GM18909 (cell line): Measurements from ENCODE around the gene GOLGA6L7.
A peak's percentile ranks its signal among the peaks of the same experiment; 100 is the strongest.
"Not testable (repeated sequence)": the region's sequence is repeated elsewhere in the genome, so short reads cannot be mapped to it uniquely, and the experiment has no call there.

Experiments used
- ATAC-seq: cut with Tn5 transposase; IDR thresholded peaks from one replicate; pipeline ENCODE4 v1.9.1; 2021; ENCODE audit warnings: mild to moderate bottlenecking; ENCODE audit not compliant: unreplicated experiment, poor library complexity

Gene GOLGA6L7

GRCh38 chr15:28847959-28848358, 485 bp downstream of the GOLGA6L7 start:
- ATAC-seq = not testable (repeated sequence)

GRCh38 chr15:28847247-28847646, 1.2 kb downstream of the GOLGA6L7 start:
- ATAC-seq = peak; percentile 100

- not testable (repeated sequence) for ATAC-seq
Measured at GRCh38 chr15:28844147-28844546, 4.3 kb downstream of the GOLGA6L7 start.

GRCh38 chr15:28843520-28843919, 4.9 kb downstream of the GOLGA6L7 start:
- not testable (repeated sequence) for ATAC-seq

GRCh38 chr15:28842210-28842609, 6.2 kb downstream of the GOLGA6L7 start:
- not testable (repeated sequence) for ATAC-seq

GRCh38 chr15:28840285-28840684, 8.2 kb downstream of the GOLGA6L7 start:
- ATAC-seq = not testable (repeated sequence)

GRCh38 chr15:28834957-28835585, 13.4 kb downstream of the GOLGA6L7 start:
- ATAC-seq = not testable (repeated sequence)

- ATAC-seq = not testable (repeated sequence)
Measured at GRCh38 chr15:28831897-28832587, 16.4 kb downstream of the GOLGA6L7 start.

- ATAC-seq = not testable (repeated sequence)
Measured at GRCh38 chr15:28821420-28821819, 27.0 kb downstream of the GOLGA6L7 start.

GRCh38 chr15:28819930-28820295, 28.5 kb downstream of the GOLGA6L7 start:
- not testable (repeated sequence) for ATAC-seq

GRCh38 chr15:28819019-28819929, 29.2 kb downstream of the GOLGA6L7 start:
- not testable (repeated sequence) for ATAC-seq

GRCh38 chr15:28818168-28818567, 30.3 kb downstream of the GOLGA6L7 start:
- not testable (repeated sequence) for ATAC-seq

GRCh38 chr15:28814059-28814458, 34.4 kb downstream of the GOLGA6L7 start:
- ATAC-seq = not testable (repeated sequence)

GRCh38 chr15:28813392-28813791, 35.1 kb downstream of the GOLGA6L7 start:
- ATAC-seq = not testable (repeated sequence)

GRCh38 chr15:28811852-28812550, 36.4 kb downstream of the GOLGA6L7 start:
- not testable (repeated sequence) for ATAC-seq

GRCh38 chr15:28810444-28810843, 38.0 kb downstream of the GOLGA6L7 start:
- ATAC-seq = not testable (repeated sequence)

- not testable (repeated sequence) for ATAC-seq
Measured at GRCh38 chr15:28808136-28808535, 40.3 kb downstream of the GOLGA6L7 start.

GRCh38 chr15:28800366-28800765, 48.1 kb downstream of the GOLGA6L7 start:
- ATAC-seq = not testable (repeated sequence)

GRCh38 chr15:28798234-28798633, 50.2 kb downstream of the GOLGA6L7 start:
- not testable (repeated sequence) for ATAC-seq

- ATAC-seq = not testable (repeated sequence)
Measured at GRCh38 chr15:28794231-28794630, 54.2 kb downstream of the GOLGA6L7 start.
